ENCODE data around the gene CDC42BPA.
A peak's percentile ranks its signal among the peaks of the same experiment; 100 is the strongest.

Gene CDC42BPA

DNA sequence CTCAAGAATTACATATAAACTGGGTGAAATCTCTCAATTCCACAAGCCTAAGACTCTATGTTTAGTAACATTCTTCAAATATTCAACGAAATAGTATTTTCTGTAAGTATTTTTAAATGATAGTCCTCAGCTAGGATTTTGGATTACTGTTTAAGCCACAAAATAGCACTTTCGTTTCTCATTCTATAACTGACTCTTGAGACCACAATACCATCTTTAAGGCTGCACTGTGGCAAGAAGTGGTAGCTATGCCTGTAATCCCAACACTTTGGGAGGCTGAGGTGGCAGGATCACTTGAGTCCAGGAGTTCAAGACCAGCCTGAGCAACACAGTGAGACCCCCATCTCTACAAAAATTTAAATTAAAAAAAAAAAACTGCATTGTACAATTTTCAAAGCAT, 126.7 kb downstream of the CDC42BPA start:
- no peak for DNase-seq (ENCODE audit: low read depth in 2 of 2)
- no peak overlapping the region for H3K4me3 ChIP-seq (replicated peaks in 1 of 2; ENCODE audit: low read depth in 2 of 2, low read length in 2 of 2)
- TF ChIP-seq, protein P1, sequence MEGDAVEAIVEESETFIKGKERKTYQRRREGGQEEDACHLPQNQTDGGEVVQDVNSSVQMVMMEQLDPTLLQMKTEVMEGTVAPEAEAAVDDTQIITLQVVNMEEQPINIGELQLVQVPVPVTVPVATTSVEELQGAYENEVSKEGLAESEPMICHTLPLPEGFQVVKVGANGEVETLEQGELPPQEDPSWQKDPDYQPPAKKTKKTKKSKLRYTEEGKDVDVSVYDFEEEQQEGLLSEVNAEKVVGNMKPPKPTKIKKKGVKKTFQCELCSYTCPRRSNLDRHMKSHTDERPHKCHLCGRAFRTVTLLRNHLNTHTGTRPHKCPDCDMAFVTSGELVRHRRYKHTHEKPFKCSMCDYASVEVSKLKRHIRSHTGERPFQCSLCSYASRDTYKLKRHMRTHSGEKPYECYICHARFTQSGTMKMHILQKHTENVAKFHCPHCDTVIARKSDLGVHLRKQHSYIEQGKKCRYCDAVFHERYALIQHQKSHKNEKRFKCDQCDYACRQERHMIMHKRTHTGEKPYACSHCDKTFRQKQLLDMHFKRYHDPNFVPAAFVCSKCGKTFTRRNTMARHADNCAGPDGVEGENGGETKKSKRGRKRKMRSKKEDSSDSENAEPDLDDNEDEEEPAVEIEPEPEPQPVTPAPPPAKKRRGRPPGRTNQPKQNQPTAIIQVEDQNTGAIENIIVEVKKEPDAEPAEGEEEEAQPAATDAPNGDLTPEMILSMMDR (IDR thresholded peaks at IDR 0.05; ENCODE audit: low read depth, low read length) = no peak

DNA sequence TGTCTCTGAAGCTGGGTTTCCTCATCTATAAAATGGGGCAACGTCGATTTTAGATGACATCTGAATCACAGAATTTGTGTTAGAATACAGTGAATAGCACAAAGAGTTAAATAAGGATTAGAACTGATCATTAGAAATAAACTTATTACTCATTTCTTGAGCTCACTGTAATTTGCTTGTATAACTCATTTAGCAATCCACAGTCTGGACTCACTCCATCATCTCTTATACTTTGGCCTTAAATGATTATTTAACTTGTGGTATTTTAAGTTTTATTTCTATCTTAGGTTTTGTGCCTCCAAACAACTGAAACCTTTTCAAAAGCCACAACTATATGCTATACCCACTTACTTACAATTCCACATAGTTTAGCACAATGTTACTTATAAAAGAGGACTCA, 128.0 kb downstream of the CDC42BPA start:
- TF ChIP-seq, protein P1 (IDR thresholded peaks at IDR 0.05; ENCODE audit: low read depth, low read length) = no peak
- no peak for DNase-seq (ENCODE audit: low read depth in 2 of 2)
- H3K4me3 ChIP-seq (replicated peaks in 1 of 2; ENCODE audit: low read depth in 2 of 2, low read length in 2 of 2) = no peak overlapping the region

DNA sequence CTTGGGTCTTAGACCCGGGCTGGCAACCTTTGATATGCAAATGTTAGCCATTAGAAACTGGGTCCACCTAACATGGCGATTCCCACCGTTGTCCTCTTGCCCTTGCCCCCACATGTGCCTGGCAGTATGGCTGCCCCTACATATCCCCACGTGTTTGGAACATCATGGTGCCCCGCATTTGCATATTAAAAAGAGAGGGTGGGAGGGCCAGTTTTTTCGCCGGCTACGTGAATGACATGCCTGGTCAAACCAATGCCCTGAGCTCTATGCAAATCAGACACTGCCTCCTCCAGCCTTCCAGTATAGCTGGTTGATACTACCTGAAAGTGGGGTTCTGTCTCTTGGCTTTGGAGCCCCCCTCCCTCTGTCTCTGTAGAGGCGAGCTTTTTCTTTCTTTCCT, 133.0 kb downstream of the CDC42BPA start:
- DNase-seq (ENCODE audit: low read depth in 2 of 2) = no peak
- TF ChIP-seq, protein P1 (IDR thresholded peaks at IDR 0.05; ENCODE audit: low read depth, low read length) = no peak
- H3K4me3 ChIP-seq (replicated peaks in 1 of 2; ENCODE audit: low read depth in 2 of 2, low read length in 2 of 2) = no peak overlapping the region

DNA sequence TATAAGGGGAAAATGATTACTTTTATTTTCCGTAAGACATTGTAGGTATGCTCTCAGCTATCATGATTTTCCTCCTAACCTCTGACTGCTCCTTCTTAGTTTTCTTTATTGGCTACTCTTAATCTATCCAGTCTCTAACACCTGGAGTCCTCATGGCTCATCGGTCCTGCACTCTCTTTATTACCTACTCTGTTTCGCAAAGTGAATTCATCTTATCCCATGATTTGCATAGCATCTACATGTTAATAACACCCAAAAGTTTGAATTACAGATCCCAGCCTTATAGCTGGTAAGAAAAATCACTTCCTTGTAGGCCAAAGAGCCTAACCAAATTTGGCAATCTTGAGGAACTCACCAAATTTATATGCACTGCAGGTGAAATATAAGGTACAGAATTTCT, 136.3 kb downstream of the CDC42BPA start:
- no peak for DNase-seq (ENCODE audit: low read depth in 2 of 2)
- TF ChIP-seq, protein P1 (IDR thresholded peaks at IDR 0.05; ENCODE audit: low read depth, low read length) = no peak
- no peak overlapping the region for H3K4me3 ChIP-seq (replicated peaks in 1 of 2; ENCODE audit: low read depth in 2 of 2, low read length in 2 of 2)

DNA sequence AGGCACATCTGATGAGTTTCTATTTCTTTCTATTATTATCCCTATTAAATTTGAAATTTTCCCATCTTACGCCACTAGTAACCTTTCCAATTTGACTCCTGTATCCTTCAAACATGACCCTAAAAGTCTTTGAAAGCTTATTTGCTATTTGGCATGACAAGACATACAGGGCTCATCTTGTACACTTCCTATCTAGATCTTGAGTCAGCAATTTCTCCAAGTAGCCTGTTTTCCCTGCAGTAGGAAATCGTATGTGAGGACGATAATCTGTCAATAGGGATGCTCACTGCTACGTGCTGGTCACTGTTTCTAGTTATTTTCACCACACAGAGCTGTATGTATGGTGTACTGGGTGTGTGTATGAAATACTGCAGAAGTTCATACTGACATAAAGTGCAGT, 142.7 kb downstream of the CDC42BPA start:
- no peak for DNase-seq (ENCODE audit: low read depth in 2 of 2)
- no peak overlapping the region for H3K4me3 ChIP-seq (replicated peaks in 1 of 2; ENCODE audit: low read depth in 2 of 2, low read length in 2 of 2)
- TF ChIP-seq, protein P1 (IDR thresholded peaks at IDR 0.05; ENCODE audit: low read depth, low read length) = no peak

DNA sequence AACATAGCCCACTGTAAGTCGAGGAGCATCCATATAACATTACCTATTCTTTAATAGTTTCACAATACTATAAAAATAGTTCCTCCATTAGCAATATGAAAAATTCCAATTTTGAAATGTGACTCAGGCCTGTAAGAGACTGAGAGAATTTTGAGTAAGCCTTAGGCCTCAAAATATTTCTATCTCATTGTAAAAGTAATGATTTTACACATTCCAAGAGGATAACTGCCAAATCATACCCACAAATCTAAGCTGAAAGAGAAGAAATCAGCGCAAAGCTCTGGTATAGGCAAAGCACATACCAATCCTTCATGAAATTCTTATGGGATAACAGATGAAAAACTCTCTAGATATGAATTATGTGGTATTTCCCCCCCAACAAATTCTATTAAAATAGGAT, 144.1 kb downstream of the CDC42BPA start:
- H3K4me3 ChIP-seq (replicated peaks in 1 of 2; ENCODE audit: low read depth in 2 of 2, low read length in 2 of 2) = no peak overlapping the region
- DNase-seq (ENCODE audit: low read depth in 2 of 2) = peak; percentile 1 to 62
- TF ChIP-seq, protein P1 (IDR thresholded peaks at IDR 0.05; ENCODE audit: low read depth, low read length) = no peak

All from cardiac fibroblast (primary cell).